Loucy (cell line): Measurements from ENCODE around the gene SLC10A7.
A peak's percentile ranks its signal among the peaks of the same experiment; 100 is the strongest.

ENCODE experiments used
- H2AFZ ChIP-seq: fragments of 200-600 bp; sonication (generic); 2 replicates; pipeline ENCODE4 v1.6.0; 2016; ENCODE audit warnings: antibody characterized with exemption, mild to moderate bottlenecking, low read length, moderate library complexity
- H3F3A ChIP-seq: fragments of 200-600 bp; 2 replicates; pipeline ENCODE4 v1.6.0; 2016; ENCODE audit warnings: antibody characterized with exemption, low read depth, mild to moderate bottlenecking
- H3K27me3 ChIP-seq: fragments of 200-600 bp; sonication (generic); 2 replicates; pipeline ENCODE4 v1.6.1; 2014; ENCODE audit warnings: low read length, mild to moderate bottlenecking; ENCODE audit not compliant: insufficient read depth, poor library complexity, severe bottlenecking
- H3K36me3 ChIP-seq: fragments of 200-600 bp; sonication (generic); 2 replicates; pipeline ENCODE4 v1.6.1; 2016; ENCODE audit warnings: low read length; ENCODE audit not compliant: insufficient read depth
- H3K4me1 ChIP-seq: fragments of 200-600 bp; sonication (generic); 2 replicates; pipeline ENCODE4 v1.5.1; 2014; ENCODE audit warnings: low read length, mild to moderate bottlenecking; ENCODE audit not compliant: insufficient read depth, poor library complexity, severe bottlenecking
- H3K4me2 ChIP-seq: fragments of 200-600 bp; sonication (generic); 2 replicates; pipeline ENCODE4 v1.6.0; 2014; ENCODE audit warnings: antibody characterized with exemption, low read length, low read depth, mild to moderate bottlenecking; ENCODE audit not compliant: poor library complexity, severe bottlenecking
- H3K4me3 ChIP-seq: fragments of 200-600 bp; sonication (generic); 2 replicates; pipeline ENCODE4 v1.5.1; 2014; ENCODE audit warnings: low read length, mild to moderate bottlenecking, mixed read lengths; ENCODE audit not compliant: poor library complexity, severe bottlenecking
- H3K79me2 ChIP-seq: fragments of 200-600 bp; sonication (generic); 2 replicates; pipeline ENCODE4 v1.6.1; 2014; ENCODE audit warnings: low read length; ENCODE audit not compliant: insufficient read depth
- H3K9ac ChIP-seq: fragments of 200-600 bp; sonication (generic); 2 replicates; pipeline ENCODE4 v1.6.0; 2014; ENCODE audit warnings: mild to moderate bottlenecking, low read depth, low read length, moderate library complexity; ENCODE audit not compliant: poor library complexity, severe bottlenecking
- H3K9me2 ChIP-seq: fragments of 200-600 bp; sonication (generic); replicated peaks from 2 replicates; pipeline ENCODE4 v1.6.1; 2016; ENCODE audit warnings: low read depth, low read length, mixed read lengths
- H3K9me3 ChIP-seq: fragments of 200-600 bp; sonication (generic); 2 replicates; pipeline ENCODE4 v1.6.1; 2014; ENCODE audit warnings: mild to moderate bottlenecking, antibody characterized with exemption, low read length, low read depth; ENCODE audit not compliant: insufficient read depth
- H4K20me1 ChIP-seq: fragments of 200-600 bp; sonication (generic); 2 replicates; pipeline ENCODE4 v1.6.0; 2014; ENCODE audit warnings: antibody characterized with exemption, low read length, mild to moderate bottlenecking; ENCODE audit not compliant: insufficient read depth, poor library complexity, severe bottlenecking
- EZH2phosphoT487 ChIP-seq: fragments of 200-600 bp; IDR thresholded peaks from 2 replicates; pipeline ENCODE4 v1.6.1; 2018; ENCODE audit warnings: antibody characterized with exemption, mild to moderate bottlenecking, moderate library complexity, borderline replicate concordance
- TF ChIP-seq, protein P1 (sequence below): fragments of 200-600 bp; sonication (generic); conservative IDR thresholded peaks from 2 replicates; pipeline ENCODE4 v1.5.1; 2014; ENCODE audit warnings: mild to moderate bottlenecking, antibody characterized with exemption, low read length

SLC10A7 gene

DNA sequence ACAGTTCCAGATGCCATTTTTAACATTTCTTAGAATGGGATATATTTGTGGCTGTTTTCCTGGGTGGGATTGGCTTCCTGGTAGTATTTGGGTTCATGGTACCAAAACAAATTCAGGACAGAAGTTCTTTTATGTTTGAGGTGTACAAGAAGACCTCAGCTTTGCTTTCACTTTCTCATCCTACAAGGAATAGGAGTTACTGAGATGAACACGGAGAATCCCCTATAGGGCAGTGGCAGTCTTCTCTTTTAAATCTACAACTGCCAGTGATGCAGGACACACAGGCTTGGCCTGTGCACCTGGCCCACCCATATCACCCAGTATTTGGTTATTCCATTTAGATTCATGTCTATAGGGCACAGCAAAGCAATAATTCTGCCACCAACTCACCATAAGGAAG is 35.2 kb downstream of the SLC10A7 start:
- H4K20me1 ChIP-seq: no peaks in the 10 kb centered on the region
- no peak overlapping the region for H3K4me3 ChIP-seq
- peak overlapping the region; percentile 30 for H3K4me2 ChIP-seq

DNA sequence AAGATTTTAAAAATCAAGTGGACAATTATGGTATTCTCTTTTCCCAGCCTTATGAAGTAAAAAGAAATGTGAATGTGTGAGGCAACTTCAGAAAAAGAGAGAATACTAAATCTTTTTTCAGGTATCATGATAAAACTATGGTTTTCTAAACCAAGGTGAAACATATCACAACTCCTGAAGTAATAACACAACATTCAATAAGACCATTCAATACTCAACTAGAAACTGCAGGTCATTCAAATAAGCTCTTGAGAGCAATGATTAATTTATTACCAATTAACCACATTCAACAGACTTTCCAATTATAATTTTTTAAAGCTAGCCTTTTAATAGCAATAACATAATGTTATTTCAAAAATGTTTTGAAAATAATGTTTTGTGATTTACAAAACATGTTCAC is 35.8 kb downstream of the SLC10A7 start:
- no peaks in the 10 kb centered on the region for H3K9me2 ChIP-seq
- no peak overlapping the region for H3K9ac ChIP-seq
- peaks cover 11% of the 10 kb centered on the region for H3K4me1 ChIP-seq
- no peak overlapping the region for H2AFZ ChIP-seq
- H3F3A ChIP-seq: no peaks in the 10 kb centered on the region
- no peak overlapping the region for H3K4me2 ChIP-seq
- H4K20me1 ChIP-seq: no peaks in the 10 kb centered on the region
- H3K36me3 ChIP-seq: no peaks in the 10 kb centered on the region
- H3K4me3 ChIP-seq: no peak overlapping the region
- H3K79me2 ChIP-seq: no peaks in the 10 kb centered on the region
- H3K9me3 ChIP-seq: peaks cover 10% of the 10 kb centered on the region; the same call in 1 of the 2 replicates
- H3K27me3 ChIP-seq: no peaks in the 10 kb centered on the region
- no peak for TF ChIP-seq EZH2phosphoT487
- TF ChIP-seq, protein P1, sequence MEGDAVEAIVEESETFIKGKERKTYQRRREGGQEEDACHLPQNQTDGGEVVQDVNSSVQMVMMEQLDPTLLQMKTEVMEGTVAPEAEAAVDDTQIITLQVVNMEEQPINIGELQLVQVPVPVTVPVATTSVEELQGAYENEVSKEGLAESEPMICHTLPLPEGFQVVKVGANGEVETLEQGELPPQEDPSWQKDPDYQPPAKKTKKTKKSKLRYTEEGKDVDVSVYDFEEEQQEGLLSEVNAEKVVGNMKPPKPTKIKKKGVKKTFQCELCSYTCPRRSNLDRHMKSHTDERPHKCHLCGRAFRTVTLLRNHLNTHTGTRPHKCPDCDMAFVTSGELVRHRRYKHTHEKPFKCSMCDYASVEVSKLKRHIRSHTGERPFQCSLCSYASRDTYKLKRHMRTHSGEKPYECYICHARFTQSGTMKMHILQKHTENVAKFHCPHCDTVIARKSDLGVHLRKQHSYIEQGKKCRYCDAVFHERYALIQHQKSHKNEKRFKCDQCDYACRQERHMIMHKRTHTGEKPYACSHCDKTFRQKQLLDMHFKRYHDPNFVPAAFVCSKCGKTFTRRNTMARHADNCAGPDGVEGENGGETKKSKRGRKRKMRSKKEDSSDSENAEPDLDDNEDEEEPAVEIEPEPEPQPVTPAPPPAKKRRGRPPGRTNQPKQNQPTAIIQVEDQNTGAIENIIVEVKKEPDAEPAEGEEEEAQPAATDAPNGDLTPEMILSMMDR: no peak

More for the DNA sequence above, 35.2 kb downstream of the SLC10A7 start:
- H3K9ac ChIP-seq: no peak overlapping the region
- no peaks in the 10 kb centered on the region for H3F3A ChIP-seq
- no peak for TF ChIP-seq EZH2phosphoT487
- TF ChIP-seq, protein P1: no peak
- H3K4me1 ChIP-seq: peaks cover 11% of the 10 kb centered on the region
- no peaks in the 10 kb centered on the region for H3K27me3 ChIP-seq
- H2AFZ ChIP-seq: no peak overlapping the region
- peaks cover 10% of the 10 kb centered on the region; the same call in 1 of the 2 replicates for H3K9me3 ChIP-seq
- no peaks in the 10 kb centered on the region for H3K9me2 ChIP-seq
- no peaks in the 10 kb centered on the region for H3K79me2 ChIP-seq
- no peaks in the 10 kb centered on the region for H3K36me3 ChIP-seq

DNA sequence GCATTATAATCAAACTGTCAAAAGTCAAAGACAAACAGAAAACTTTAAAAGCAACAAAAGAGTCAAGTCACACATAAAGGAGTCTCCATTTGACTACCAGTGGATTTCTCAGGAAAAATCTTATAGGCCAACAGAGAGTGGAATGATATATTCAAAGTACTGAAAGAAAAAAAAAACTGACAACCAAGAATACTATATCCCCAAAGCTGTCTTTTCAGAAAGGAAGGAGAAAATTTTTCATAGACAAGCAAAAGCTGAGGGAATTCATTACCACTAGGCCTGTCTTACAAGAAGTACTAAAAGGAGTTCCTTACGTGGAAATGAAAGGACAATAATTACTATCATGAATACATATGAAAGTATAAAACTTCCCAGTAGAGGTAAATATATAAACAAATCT is 39.0 kb downstream of the SLC10A7 start:
- no peaks in the 10 kb centered on the region for H3K79me2 ChIP-seq
- H3K36me3 ChIP-seq: no peaks in the 10 kb centered on the region
- H3K27me3 ChIP-seq: no peaks in the 10 kb centered on the region
- H3K9ac ChIP-seq: no peak overlapping the region
- no peak overlapping the region for H3K4me3 ChIP-seq
- no peaks in the 10 kb centered on the region for H3K9me2 ChIP-seq
- no peak overlapping the region for H3K4me2 ChIP-seq
- TF ChIP-seq, protein P1: no peak
- no peak for TF ChIP-seq EZH2phosphoT487
- H4K20me1 ChIP-seq: no peaks in the 10 kb centered on the region
- no peaks in the 10 kb centered on the region for H3K4me1 ChIP-seq
- H3K9me3 ChIP-seq: peaks cover 10% of the 10 kb centered on the region; the same call in 1 of the 2 replicates
- no peaks in the 10 kb centered on the region for H3F3A ChIP-seq
- no peak overlapping the region for H2AFZ ChIP-seq
